Activated CD4-positive, CD25-positive, alpha-beta regulatory T cell treated with anti-CD3 and anti-CD28 coated beads, Interleukin-2, amount 50 U/mL, for 16 hours (primary cell): ENCODE results near the gene KCNIP1.

Experiments used
- DNase-seq: peaks from one replicate; pipeline ENCODE4 v3.0.0-alpha.2; 2020; ENCODE audit warnings: low read depth, low spot score

The KCNIP1 gene

DNA sequence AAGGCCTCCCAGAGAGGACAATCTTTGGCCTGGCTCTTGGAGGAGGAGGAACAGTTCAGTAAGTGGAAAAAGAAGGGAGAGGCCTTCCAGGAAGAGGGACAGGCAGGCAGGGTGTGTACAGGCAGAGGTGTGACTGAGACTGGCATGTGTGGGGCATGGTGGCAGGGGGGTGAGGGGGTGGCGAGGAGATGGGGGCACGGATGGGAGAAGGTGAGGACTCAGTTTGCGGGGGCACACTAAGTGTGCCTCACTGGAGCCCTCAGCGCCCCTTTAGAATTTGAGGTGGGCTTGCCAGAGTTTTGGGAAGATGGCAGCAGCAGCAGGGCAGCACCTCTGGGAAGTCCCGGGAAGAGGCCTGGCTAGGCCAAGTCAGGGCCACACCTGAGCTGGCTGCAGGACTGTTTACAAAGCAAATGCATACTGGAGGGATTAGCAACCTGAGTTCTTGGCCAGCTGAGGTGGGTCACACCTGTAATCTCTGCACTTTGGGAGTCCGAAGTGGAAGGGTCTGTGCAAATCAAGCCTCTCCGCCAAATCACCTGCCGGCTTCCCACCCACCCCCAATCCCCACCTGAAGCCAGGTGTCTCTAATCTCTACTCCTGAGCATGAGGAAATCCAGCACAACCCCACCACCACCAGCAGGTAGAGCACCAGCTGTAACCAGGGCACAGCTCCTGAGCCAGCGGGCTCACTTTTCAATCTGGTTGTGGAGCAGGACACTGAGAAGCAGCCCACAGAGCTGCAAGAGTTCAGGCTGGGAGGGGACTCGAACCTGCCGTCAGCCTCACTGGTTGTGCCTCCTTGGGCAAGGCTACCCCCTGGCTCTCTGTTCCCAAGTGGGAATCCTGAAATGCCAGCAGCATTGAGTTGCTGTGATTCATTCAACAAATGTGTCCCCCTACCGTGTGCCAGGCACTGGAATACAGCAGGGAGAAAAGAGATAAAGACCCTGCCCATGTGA is 269.5 kb downstream of the KCNIP1 start:
- no peak for DNase-seq

DNA sequence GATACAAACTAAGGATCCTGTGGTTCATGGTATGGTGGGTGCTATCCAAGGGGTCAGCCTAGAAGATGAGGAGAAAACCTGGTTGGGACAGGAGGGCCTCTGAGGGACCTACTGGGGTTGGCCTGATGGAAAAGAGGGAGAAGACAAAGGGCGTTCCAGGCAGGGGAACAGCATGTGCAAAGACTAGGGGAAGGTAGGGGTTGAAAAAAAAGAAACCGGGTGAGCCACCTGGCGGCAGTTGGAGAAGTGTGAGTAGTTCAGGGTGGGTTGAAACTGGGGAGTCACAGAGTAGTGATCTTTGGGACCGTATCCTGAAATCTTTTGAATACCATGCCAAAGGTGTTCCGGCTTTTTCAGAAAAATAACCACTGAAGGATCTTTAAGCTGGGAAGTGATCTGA is 271.0 kb downstream of the KCNIP1 start:
- DNase-seq, result no peak

DNA sequence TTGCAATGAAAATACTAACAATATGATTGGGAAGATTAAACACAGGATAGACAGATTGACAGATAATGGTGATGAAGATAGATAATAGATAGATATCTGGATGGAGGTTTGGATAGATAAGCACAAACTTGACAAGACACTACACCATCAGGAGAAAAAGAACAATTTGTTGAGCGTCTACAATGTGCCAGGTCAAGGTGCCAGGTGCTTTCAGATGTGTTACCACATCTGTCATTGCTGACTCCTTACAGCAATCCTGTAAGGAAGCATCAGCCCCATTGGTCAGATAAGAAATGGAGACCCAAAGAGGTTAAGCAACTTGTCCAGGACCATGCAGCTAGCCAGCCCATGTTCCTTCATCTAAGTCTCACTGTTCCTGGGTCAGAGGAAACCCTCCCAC is 278.1 kb downstream of the KCNIP1 start:
- no peak for DNase-seq

DNA sequence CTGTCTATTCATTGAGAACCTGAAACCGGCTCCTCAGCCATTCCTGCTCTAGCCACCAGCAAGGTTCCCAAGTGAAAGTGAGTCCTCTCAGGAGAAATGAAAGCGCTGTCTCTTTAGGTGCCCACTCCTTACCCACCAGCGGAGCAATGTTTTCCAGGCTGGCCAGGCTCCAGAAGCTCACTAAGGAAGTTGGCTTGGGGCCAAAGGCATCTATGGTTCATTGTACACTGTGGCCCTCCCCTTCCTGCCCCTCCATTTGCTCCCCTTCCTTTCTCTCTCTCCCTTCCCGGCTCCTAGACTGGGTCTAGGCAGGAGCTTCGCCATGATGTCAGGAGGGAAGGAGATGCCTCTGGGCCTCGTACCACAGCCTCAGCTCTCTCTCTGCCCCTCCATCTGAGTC is 278.6 kb downstream of the KCNIP1 start:
- no peak for DNase-seq

- no peak for DNase-seq
These were observed 279.9 kb downstream of the KCNIP1 start, which contains the start of gene GABRP for GRCh38 chr5:170783498-170784247. Gene GABRP, plus strand, starts transcription at chr5:170783725. Its CDS starts 4,891 bp downstream, at chr5:170788616.

- DNase-seq, result no peak
These were observed 281.6 kb downstream of the KCNIP1 start for GRCh38 chr5:170785416-170785815.
